ENCODE data around the gene VPREB3. TPM values are rescaled to one million over a fixed set of nuclear protein-coding genes. Genes with fewer than 3 reads are reported as not detected.
A peak's percentile ranks its signal among the peaks of the same experiment; 100 is the strongest.

The VPREB3 gene
- total and polyA plus RNA-seq, 2 of the 8 experiments (the other 6 are each of a cell fraction or from before 2014, with no cell fraction given) = 0.52 to 4.6 TPM

- POLR2A ChIA-PET (ENCODE audit: partially characterized antibody) = interaction anchor here (0.8 to 2.0 kb wide), 2 partner anchors 21 to 142 kb away, joined by 3 to 9 read pairs; partner anchors contain the start of gene SLC2A11
Observed at GRCh38 chr22:23715806-23716375, 38.3 kb downstream of the VPREB3 start.

More at GRCh38 chr22:23715806-23716375, 38.3 kb downstream of the VPREB3 start:
- Histone ChIP-seq H4K91ac (replicated peaks; ENCODE audit: insufficient read length, low read length) (no peak overlapping the region), H2BK120ac (replicated peaks; ENCODE audit: low read depth, low read length) (no peak overlapping the region), H2BK12ac (ENCODE audit: low read depth, low read length) (no peak overlapping the region), H3K23me2 (ENCODE audit: low read depth, low read length) (no peaks in the 10 kb centered on the region), H4K5ac (ENCODE audit: insufficient read length, low read depth, low read length) (no peak overlapping the region), H3K9ac (replicated peaks in 1 of 4; ENCODE audit: extremely low read depth in 1 of 4, low read depth in 3 of 4, low read length in 3 of 4) (no peak overlapping the region; a peak in 2 of 7 replicates), H2BK15ac (ENCODE audit: low read length) (no peak overlapping the region), H3K18ac (ENCODE audit: extremely low read depth, low read length) (no peak overlapping the region), H3K79me1 (ENCODE audit: low read depth, low read length) (peaks cover 12% of the 10 kb centered on the region), H3K56ac (replicated peaks; ENCODE audit: insufficient read length, low read depth, low read length) (no peak overlapping the region), H3K4me2 (ENCODE audit: insufficient read depth in 1 of 2, low read depth in 2 of 2, low read length in 2 of 2) (peak overlapping the region; percentile 54 to 60), H2AK5ac (ENCODE audit: low read depth, low read length) (no peak overlapping the region), H3K23ac (ENCODE audit: insufficient read length) (no peak overlapping the region), H4K8ac (ENCODE audit: extremely low read depth, insufficient read depth, low read length) (peak overlapping the region; percentile 79; the same call in 1 of the 2 replicates), H4K20me1 (replicated peaks in 1 of 2; ENCODE audit: control insufficient read depth in 1 of 2, insufficient read depth in 2 of 2, low read length in 2 of 2) (peaks cover 0 to 6% of the 10 kb centered on the region in 2 experiments), H3K4ac (replicated peaks; ENCODE audit: insufficient read length, low read depth, low read length) (no peak overlapping the region), H3K27ac (ENCODE audit: low read depth, low read length) (no peak overlapping the region), H2BK5ac (ENCODE audit: low read depth, low read length) (no peak overlapping the region), H2BK20ac (ENCODE audit: low read length) (no peak overlapping the region), H3K9me3 (ENCODE audit: insufficient read depth in 2 of 2, low read depth in 1 of 2, low read length in 1 of 2) (no peaks in the 10 kb centered on the region), H2AFZ (ENCODE audit: low read length) (no peak overlapping the region), H3K4me3 (ENCODE audit: extremely low read depth in 1 of 4, insufficient read depth in 2 of 4, low read depth in 3 of 4, low read length in 4 of 4) (peak overlapping the region; percentile 76 to 89 (median 83); a peak in 4 of 8 replicates), H3K14ac (ENCODE audit: insufficient read length) (no peak overlapping the region), H3K27me3 (replicated peaks in 1 of 4; ENCODE audit: control insufficient read depth in 3 of 4, extremely low read depth in 1 of 4, insufficient read depth in 3 of 4, low read length in 3 of 4) (no peaks in the 10 kb centered on the region; a peak in 1 of 7 replicates), H3K79me2 (ENCODE audit: control insufficient read depth in 1 of 2, insufficient read depth in 2 of 2, low read length in 2 of 2) (peaks cover 0 to 6% of the 10 kb centered on the region in 2 experiments; a peak in 1 of 4 replicates), H3K36me3 (ENCODE audit: control insufficient read depth in 2 of 4, insufficient read depth in 4 of 4, low read length in 3 of 4) (peaks cover 5 to 24% (median 8%) of the 10 kb centered on the region in 4 experiments; a peak in 6 of 8 replicates), H3K4me1 (replicated peaks in 1 of 4; ENCODE audit: control insufficient read depth in 3 of 4, insufficient read depth in 4 of 4, low read length in 3 of 4) (peaks cover 0 to 5% (median 2%) of the 10 kb centered on the region in 4 experiments; a peak in 5 of 7 replicates)
- no peak for FAIRE-seq
- CTCF ChIA-PET (ENCODE audit: partially characterized antibody) = interaction anchor here (1.9 kb wide), 1 partner anchor 48 kb away, joined by 4 read pairs; the partner anchor contains the start of gene C22orf15
- no peak for DNase-seq (ENCODE audit: low read depth in 1 of 2, low spot score in 2 of 2)
- TF ChIP-seq EZH2 (IDR thresholded peaks at IDR 0.05; ENCODE audit: low read depth, low read length, severe bottlenecking) = peak; percentile 8
- no peak for TF ChIP-seq FOSL1 (IDR thresholded peaks at IDR 0.05; ENCODE audit: insufficient read depth, low read depth, low read length)
- 87% methylated on average over 17 of the region's 18 CpGs; no CpG with 5 or more reads in 1 of the 2 experiments for WGBS, 2 experiments (ENCODE audit: extremely low coverage in 1 of 2, insufficient coverage in 1 of 2, insufficient read length in 1 of 2, insufficient replicate concordance in 2 of 2, low coverage in 1 of 2, low lambda C conversion rate in 2 of 2, missing lambda C conversion rate in 1 of 2)
